NB4 (cell line): ENCODE results near the gene MLANA.

Experiments
- DNase-seq: peaks from one replicate; pipeline ENCODE4 v3.0.0; 2010; ENCODE audit warnings: low read depth
- H3K4me3 ChIP-seq: one replicate; pipeline ENCODE4 v1.5.1; 2011; ENCODE audit warnings: mild to moderate bottlenecking, low read depth, low read length, moderate library complexity
- MYC ChIP-seq: IDR thresholded peaks from 2 replicates; pipeline ENCODE4 v1.6.1; 2011; ENCODE audit warnings: low read depth, low read length
- POLR2A ChIP-seq: IDR thresholded peaks from 2 replicates; pipeline ENCODE4 v1.6.1; 2011; ENCODE audit warnings: mild to moderate bottlenecking; ENCODE audit not compliant: insufficient read length; ENCODE audit errors: extremely low read depth
- TF ChIP-seq, protein P1 (sequence below): IDR thresholded peaks from 2 replicates; pipeline ENCODE4 v1.6.1; 2011; ENCODE audit warnings: low read depth, low read length
- TF ChIP-seq, protein P2 (sequence below): IDR thresholded peaks from one replicate; pipeline ENCODE4 v1.5.1; 2012; ENCODE audit warnings: low read depth, low read length

The MLANA gene

DNA sequence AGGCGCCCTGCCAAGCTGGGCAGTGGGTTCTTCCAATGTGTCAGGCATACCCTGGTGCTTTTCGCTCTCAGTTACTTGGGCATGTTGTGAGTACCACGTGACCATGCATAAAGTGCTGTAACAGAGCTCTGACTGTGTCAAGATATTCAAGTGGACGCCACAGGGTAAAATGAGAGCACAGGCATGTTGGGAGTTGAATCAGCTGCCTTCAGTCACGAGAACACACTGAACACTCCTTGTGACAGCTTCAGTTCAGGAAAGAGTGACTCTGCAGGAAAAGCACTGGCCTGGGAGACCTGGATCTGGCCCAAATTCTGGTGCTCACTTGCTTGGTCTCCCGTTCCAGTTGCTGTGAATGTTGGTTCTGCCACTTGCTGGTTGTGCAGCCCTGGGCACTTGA, 5.1 kb downstream of the MLANA start:
- no peak overlapping the region for H3K4me3 ChIP-seq
- no peak for TF ChIP-seq MYC
- TF ChIP-seq, protein P1, sequence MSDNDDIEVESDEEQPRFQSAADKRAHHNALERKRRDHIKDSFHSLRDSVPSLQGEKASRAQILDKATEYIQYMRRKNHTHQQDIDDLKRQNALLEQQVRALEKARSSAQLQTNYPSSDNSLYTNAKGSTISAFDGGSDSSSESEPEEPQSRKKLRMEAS: no peak
- TF ChIP-seq, protein P2, sequence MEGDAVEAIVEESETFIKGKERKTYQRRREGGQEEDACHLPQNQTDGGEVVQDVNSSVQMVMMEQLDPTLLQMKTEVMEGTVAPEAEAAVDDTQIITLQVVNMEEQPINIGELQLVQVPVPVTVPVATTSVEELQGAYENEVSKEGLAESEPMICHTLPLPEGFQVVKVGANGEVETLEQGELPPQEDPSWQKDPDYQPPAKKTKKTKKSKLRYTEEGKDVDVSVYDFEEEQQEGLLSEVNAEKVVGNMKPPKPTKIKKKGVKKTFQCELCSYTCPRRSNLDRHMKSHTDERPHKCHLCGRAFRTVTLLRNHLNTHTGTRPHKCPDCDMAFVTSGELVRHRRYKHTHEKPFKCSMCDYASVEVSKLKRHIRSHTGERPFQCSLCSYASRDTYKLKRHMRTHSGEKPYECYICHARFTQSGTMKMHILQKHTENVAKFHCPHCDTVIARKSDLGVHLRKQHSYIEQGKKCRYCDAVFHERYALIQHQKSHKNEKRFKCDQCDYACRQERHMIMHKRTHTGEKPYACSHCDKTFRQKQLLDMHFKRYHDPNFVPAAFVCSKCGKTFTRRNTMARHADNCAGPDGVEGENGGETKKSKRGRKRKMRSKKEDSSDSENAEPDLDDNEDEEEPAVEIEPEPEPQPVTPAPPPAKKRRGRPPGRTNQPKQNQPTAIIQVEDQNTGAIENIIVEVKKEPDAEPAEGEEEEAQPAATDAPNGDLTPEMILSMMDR: no peak
- no peak for TF ChIP-seq POLR2A
- no peak for DNase-seq

DNA sequence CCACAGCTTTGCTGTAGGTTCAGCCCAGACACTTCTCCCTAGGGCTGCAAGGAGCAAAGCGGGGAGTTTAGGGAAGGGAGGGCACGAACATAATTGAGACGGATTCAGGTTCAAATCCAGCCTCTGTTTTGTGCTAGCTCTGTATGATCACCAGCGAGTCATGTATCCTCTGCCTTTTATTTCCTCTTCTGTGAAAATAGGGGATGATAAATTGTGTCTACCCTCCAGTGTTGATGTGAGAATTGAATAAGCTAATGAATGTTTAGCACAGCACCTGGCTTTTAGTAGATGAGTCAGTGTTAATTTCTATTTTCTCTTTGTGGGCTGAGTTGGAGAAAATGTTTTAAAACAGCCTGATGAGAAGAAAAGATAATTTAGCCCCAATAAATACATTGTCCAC, 6.2 kb downstream of the MLANA start:
- no peak overlapping the region for H3K4me3 ChIP-seq
- TF ChIP-seq, protein P1: no peak
- TF ChIP-seq, protein P2: no peak
- TF ChIP-seq POLR2A (no peak), MYC (no peak)
- no peak for DNase-seq

DNA sequence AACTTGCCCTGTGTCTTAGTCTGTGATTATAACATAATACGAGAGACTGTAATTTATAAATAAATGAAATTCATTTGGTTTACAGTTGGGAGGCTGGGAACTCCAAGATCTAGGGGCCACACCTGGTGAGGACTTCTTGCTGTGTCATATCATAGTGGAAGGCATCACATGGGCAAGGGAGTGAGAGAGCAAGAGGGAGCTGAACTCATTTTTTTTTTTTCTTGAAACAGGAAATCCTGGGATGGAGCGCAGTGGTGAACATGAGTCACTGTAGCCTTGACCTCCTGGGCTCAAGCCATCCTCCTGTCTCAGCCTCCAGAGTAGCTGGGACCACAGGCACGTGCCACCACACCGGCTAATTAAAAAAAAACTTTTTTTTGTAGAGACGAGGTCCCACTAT, 7.2 kb downstream of the MLANA start:
- DNase-seq: no peak
- H3K4me3 ChIP-seq: no peak overlapping the region
- TF ChIP-seq POLR2A (no peak), MYC (no peak)
- TF ChIP-seq, protein P2: no peak
- TF ChIP-seq, protein P1: no peak

DNA sequence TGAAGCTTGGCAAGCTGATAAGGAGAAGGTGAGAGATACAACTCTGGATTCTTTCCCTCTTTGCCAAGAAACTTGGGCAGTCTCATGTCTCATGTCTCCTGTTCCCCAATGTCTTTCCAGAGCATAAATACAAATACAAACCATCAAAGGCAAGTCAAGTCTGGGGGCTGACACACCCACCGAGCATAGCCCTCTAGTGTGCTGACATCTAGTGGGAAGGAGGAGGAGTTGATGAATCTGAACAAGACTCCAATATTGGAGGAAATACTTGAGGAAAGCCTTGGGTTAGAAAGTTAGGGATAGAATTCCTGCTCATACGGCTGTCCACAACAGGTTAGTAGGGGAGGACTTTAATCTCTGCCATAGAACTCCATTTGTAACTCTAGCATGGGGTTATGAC, 8.6 kb downstream of the MLANA start:
- TF ChIP-seq MYC (no peak), POLR2A (no peak)
- TF ChIP-seq, protein P2: peak; percentile 50
- TF ChIP-seq, protein P1: no peak
- DNase-seq: peak; percentile 45
- no peak overlapping the region for H3K4me3 ChIP-seq

DNA sequence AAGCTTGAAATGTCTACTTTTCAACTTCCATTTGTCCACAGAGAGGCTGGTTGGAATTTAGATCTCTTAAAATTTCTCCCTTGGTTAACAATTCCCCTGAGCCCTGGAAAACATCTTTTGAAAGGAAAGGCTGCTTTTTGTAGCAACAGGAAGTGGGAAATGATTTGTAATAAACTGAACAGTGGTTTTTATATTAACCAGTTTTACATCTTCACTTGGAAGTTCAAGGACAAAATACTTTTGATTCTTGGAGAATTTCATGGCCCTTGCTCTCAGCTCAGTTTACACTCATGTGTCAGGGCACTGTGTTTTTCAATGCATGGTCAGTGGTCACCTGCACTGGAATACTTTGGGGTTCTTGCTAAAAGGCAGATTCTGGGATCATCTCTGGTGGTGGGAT, 9.9 kb downstream of the MLANA start:
- TF ChIP-seq, protein P2: no peak
- TF ChIP-seq POLR2A: no peak
- TF ChIP-seq, protein P1: no peak
- no peak for TF ChIP-seq MYC
- H3K4me3 ChIP-seq: no peak overlapping the region
- DNase-seq: no peak

DNA sequence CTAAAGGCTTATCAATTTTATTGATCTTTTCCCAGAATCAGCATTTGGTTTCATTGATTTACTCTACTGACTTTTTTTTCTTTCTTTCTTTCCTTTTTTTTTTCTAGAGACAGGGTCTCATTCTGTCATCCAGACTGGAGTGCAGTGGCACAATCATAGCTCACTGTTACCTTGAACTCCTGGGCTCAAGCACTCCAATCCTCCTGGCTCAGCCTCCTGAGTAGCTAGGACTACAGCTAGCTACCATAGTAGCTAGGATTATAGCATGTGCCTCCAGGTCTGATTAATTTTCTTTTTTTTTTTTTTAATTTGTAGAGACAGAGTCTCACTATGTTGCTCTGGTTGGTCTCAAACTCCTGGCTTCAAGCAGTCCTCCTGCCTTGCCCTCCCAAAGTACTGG, 11.7 kb downstream of the MLANA start:
- H3K4me3 ChIP-seq: no peak overlapping the region
- DNase-seq: no peak
- no peak for TF ChIP-seq MYC
- TF ChIP-seq POLR2A: no peak
- TF ChIP-seq, protein P1: no peak
